ENCODE data around the gene PRKCA.

PRKCA gene

DNA sequence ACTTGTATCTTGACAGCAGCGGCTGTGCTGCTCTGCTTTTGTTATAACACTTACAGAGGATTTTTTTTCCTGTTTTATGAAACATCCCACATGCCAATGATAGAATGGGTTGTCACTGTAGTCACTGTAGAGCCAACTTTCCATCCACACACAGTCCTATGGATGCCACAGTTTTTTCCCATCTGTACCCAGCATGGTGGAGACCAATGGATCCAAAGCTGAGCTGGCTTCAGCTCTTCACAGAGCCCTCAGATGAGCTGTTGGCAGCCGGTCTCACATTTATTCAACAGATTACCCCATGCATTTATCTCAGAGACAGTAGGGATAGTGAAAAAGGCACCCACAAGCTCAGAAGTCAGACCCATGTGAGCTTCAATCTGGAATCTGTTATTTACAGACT, 441.1 kb downstream of the PRKCA start:
- no peaks in the 10 kb centered on the region for H4K20me1 ChIP-seq (ENCODE audit: control insufficient read depth, insufficient read depth, low read depth, low read length)
- no peak for TF ChIP-seq EZH2phosphoT487 (IDR thresholded peaks at IDR 0.05; ENCODE audit: borderline replicate concordance, low read length)
- no peak for TF ChIP-seq CTCF (IDR thresholded peaks at IDR 0.05; ENCODE audit: low read depth, low read length, poor library complexity, severe bottlenecking)
- no peaks in the 10 kb centered on the region for H3K36me3 ChIP-seq (ENCODE audit: control insufficient read depth, low read length)
- no peak overlapping the region for H3K4me2 ChIP-seq (ENCODE audit: low read length)
- H3K4me3 ChIP-seq (ENCODE audit: low read length): no peak overlapping the region
- H3K9me2 ChIP-seq (replicated peaks; ENCODE audit: control insufficient read depth, low read length): no peaks in the 10 kb centered on the region
- no peaks in the 10 kb centered on the region for H3K9me3 ChIP-seq (ENCODE audit: control insufficient read depth, insufficient read depth, low read length)
- no peaks in the 10 kb centered on the region for H3F3A ChIP-seq (ENCODE audit: control insufficient read depth, insufficient read depth)
- H3K27me3 ChIP-seq (ENCODE audit: control insufficient read depth, low read length): no peaks in the 10 kb centered on the region
- no peaks in the 10 kb centered on the region for H3K4me1 ChIP-seq (ENCODE audit: control insufficient read depth, low read length)
- H3K27ac ChIP-seq (ENCODE audit: low read depth, low read length): no peak overlapping the region
- H3K79me2 ChIP-seq (ENCODE audit: control insufficient read depth, low read length): no peaks in the 10 kb centered on the region

GRCh38 chr17:66746736-66747135, 444.3 kb downstream of the PRKCA start:
- Histone ChIP-seq H3F3A (ENCODE audit: control insufficient read depth, insufficient read depth) (no peaks in the 10 kb centered on the region), H3K9me2 (replicated peaks; ENCODE audit: control insufficient read depth, low read length) (no peaks in the 10 kb centered on the region), H3K36me3 (ENCODE audit: control insufficient read depth, low read length) (no peaks in the 10 kb centered on the region), H3K27ac (ENCODE audit: low read depth, low read length) (no peak overlapping the region), H3K9me3 (ENCODE audit: control insufficient read depth, insufficient read depth, low read length) (no peaks in the 10 kb centered on the region), H3K4me2 (ENCODE audit: low read length) (no peak overlapping the region), H3K4me1 (ENCODE audit: control insufficient read depth, low read length) (no peaks in the 10 kb centered on the region), H3K4me3 (ENCODE audit: low read length) (no peak overlapping the region), H3K27me3 (ENCODE audit: control insufficient read depth, low read length) (no peaks in the 10 kb centered on the region), H4K20me1 (ENCODE audit: control insufficient read depth, insufficient read depth, low read depth, low read length) (no peaks in the 10 kb centered on the region), H3K79me2 (ENCODE audit: control insufficient read depth, low read length) (no peaks in the 10 kb centered on the region)
- TF ChIP-seq CTCF (IDR thresholded peaks at IDR 0.05; ENCODE audit: low read depth, low read length, poor library complexity, severe bottlenecking) (no peak), EZH2phosphoT487 (IDR thresholded peaks at IDR 0.05; ENCODE audit: borderline replicate concordance, low read length) (no peak)

DNA sequence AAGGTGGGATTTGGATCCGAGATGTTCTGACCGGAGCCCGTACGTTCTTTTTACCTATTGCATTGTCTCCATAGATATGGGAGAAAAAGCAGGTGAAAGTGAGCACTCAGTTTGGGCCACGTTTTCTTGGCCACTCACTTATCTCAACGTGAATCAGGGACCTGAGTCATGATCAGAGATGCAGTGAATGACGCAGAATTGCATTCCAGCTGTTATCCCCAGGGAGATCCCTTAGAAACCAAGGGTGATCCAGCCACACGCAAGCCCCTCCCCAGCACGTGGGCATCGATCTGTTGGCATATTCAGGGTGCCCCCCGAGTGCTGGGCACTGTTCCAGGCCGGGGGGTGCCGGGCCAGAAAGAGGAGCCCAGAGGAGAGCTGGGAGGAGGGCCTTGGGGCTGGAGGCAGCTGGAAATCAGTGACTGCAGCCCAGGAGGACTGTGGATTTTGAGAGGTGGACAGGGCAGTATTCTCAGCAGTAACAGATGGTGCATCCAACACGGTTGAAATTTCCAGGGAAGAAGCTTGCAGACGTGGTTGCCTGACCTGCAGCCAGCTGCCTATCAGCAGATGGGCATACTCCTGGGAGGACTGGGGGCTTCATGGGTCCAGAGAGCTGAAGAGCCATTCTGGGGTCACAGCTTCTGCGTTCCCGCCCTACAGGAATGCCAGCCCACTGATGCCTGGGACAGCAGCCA, 445.3 kb downstream of the PRKCA start:
- no peak for TF ChIP-seq CTCF (IDR thresholded peaks at IDR 0.05; ENCODE audit: low read depth, low read length, poor library complexity, severe bottlenecking)
- TF ChIP-seq EZH2phosphoT487 (IDR thresholded peaks at IDR 0.05; ENCODE audit: borderline replicate concordance, low read length): no peak
- H3K27me3 ChIP-seq (ENCODE audit: control insufficient read depth, low read length): no peaks in the 10 kb centered on the region
- no peaks in the 10 kb centered on the region for H3K36me3 ChIP-seq (ENCODE audit: control insufficient read depth, low read length)
- no peak overlapping the region for H3K27ac ChIP-seq (ENCODE audit: low read depth, low read length)
- no peaks in the 10 kb centered on the region for H3K9me2 ChIP-seq (replicated peaks; ENCODE audit: control insufficient read depth, low read length)
- no peaks in the 10 kb centered on the region for H3K4me1 ChIP-seq (ENCODE audit: control insufficient read depth, low read length)
- no peak overlapping the region for H3K4me2 ChIP-seq (ENCODE audit: low read length)
- H4K20me1 ChIP-seq (ENCODE audit: control insufficient read depth, insufficient read depth, low read depth, low read length): no peaks in the 10 kb centered on the region
- H3K4me3 ChIP-seq (ENCODE audit: low read length): no peak overlapping the region
- H3K9me3 ChIP-seq (ENCODE audit: control insufficient read depth, insufficient read depth, low read length): no peaks in the 10 kb centered on the region
- no peaks in the 10 kb centered on the region for H3F3A ChIP-seq (ENCODE audit: control insufficient read depth, insufficient read depth)
- H3K79me2 ChIP-seq (ENCODE audit: control insufficient read depth, low read length): no peaks in the 10 kb centered on the region

Measured in DOHH2 (cell line).